NCI-H748 (cell line): ENCODE data around the gene FLNB.

Experiments used
- DNase-seq: peaks from one replicate; lab custom pipeline; 2025; ENCODE audit not compliant: unreplicated experiment; lab: John Stamatoyannopoulos, UW

FLNB gene

GRCh38 chr3:58006661-58007060, 1.6 kb upstream of the FLNB start:
- DNase-seq: no peak

DNA sequence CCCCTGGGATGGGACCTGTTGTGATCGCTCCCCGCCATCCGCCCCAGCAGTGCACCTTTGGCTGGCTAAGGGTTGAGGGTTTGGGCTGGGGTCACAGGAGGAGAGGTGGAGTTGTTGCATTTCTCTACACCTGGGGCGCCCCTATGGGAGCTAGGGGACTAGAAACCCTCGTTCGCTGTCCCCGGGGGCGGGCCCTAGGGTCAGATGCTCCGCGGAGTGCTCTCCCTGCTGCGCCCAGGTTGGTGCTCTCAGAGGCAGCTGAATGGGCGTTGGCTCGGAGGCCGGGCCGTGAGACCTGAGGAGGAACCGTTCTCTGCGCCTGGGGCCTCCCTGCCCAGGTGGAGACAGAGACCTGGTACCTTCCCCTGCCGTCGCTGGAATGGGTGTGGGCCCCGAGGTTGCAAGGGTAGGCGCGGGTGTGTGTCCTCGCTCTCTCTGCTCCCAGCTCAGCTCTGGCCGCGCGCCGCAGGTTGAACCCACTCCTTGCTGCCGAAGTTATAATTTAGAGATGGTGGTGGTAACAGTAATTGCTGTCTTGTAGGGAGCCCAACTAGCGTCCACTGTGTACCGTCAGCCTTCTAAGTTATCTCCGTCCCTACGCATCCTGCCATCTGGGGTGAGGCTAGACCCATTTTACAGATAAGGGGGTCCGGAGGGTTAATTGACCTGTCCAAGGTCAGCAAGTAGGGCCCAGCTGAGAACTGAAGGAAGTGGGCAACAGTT, 965 bp downstream of the FLNB start:
- peak; percentile 55 for DNase-seq

- peak; percentile 51 for DNase-seq
Observed at GRCh38 chr3:58009749-58010535, 1.7 kb downstream of the FLNB start.

GRCh38 chr3:58010562-58010961, 2.3 kb downstream of the FLNB start:
- no peak for DNase-seq

- DNase-seq: no peak
Observed at GRCh38 chr3:58011580-58011979, 3.4 kb downstream of the FLNB start.

- no peak for DNase-seq
Observed at GRCh38 chr3:58012302-58012701, 4.1 kb downstream of the FLNB start.

GRCh38 chr3:58013099-58013498, 4.9 kb downstream of the FLNB start:
- DNase-seq: no peak

- DNase-seq: no peak
Observed at GRCh38 chr3:58013973-58014649, 5.9 kb downstream of the FLNB start.

- DNase-seq: no peak
Observed at GRCh38 chr3:58015520-58015915, 7.3 kb downstream of the FLNB start.

- DNase-seq: no peak
Observed at GRCh38 chr3:58016710-58017109, 8.5 kb downstream of the FLNB start.

DNA sequence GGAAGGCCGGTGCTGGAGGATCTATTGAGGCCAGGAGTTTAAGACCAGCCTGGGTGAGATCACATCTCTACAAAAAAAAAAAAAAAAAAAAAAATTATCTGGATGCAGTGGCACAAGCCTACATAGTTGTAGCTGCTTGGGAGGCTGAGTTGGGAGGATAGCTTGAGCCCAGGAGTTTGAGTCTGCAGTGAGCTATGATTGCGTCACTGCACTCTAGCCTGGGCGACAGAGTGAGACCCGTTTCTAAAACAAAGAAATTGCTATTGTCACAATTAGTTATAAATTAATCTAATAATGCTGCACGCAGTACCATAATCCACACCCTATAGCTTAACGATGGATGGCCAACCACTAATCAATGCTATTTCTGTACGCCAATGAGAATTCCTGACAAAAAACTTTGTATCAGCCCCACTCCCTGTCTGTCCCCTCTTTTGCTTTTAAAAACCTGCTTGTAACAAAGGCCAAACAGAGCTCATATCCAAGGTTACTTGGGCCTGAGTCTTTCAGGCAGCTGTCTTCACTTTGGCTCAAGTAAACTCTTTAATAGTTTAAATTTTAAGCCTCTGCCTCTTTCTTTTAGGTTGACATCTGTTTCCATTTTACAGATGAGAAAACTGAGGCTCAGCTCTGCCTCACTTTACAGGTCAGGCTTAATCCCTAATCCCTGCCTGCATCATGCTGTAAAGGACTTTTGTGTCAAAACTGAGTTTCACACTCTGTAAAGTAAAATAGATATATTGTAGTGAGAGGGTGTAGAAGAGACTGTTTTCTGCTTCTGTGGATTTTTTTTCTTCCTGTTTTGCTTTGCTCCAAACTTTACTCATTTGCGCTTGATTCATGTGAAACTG, 10.9 kb downstream of the FLNB start:
- DNase-seq: no peak

DNA sequence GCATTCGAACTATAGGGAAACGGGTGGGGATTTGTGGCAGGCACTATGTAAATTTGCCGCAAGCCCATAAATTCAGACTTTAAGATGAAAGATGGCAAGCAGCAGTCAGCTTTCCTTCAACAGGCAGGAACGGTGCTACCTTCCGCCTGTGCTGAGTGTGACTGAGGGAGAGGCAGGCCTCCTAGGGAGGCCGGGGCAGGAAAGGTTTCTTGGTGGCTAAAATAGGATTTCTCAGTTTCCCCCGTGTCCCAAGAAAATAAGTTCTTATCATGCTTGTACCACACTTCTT, 12.5 kb downstream of the FLNB start:
- DNase-seq: no peak

GRCh38 chr3:58021072-58021959, 13.1 kb downstream of the FLNB start:
- DNase-seq: peak; percentile 88

GRCh38 chr3:58021962-58022361, 13.7 kb downstream of the FLNB start:
- DNase-seq: no peak

DNA sequence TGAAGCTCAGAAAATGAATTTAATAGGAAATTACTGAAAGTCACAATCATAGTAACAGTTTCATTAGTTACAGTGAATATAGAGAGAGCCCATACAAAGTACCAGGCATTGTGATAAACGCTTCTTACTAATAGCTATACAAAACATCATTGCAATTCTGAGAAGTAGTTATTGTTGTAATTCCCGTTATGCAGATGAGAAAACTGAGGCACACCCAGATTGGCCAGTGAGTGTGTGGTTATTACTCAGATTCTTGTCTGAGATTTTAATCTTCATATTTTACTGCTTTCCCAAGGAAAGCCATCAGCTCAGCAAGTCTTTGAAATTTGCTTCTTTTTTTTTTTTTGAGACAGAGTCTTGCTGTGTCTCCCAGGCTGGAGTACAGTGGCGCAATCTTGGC, 14.3 kb downstream of the FLNB start:
- DNase-seq: no peak

DNA sequence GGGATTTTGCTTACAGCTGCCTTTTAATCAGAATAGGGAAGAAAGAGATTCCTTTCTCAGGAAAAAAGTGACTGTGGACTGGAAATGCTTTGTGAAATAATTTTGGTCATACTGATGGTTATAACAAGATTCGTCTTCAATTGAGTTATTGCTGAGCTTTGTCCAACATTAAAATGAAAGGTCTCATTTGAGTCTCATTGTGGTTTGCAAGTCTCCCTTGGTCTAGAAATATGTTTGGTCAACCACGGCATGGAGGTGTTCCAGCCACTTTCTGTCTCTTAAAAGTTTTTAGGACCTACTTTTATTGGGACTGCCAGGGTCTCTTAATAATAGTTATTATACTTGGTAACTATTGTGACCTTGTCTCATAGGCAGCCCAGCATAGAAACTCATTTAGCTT, 15.3 kb downstream of the FLNB start:
- no peak for DNase-seq

GRCh38 chr3:58025406-58025805, 17.2 kb downstream of the FLNB start:
- DNase-seq: no peak

DNA sequence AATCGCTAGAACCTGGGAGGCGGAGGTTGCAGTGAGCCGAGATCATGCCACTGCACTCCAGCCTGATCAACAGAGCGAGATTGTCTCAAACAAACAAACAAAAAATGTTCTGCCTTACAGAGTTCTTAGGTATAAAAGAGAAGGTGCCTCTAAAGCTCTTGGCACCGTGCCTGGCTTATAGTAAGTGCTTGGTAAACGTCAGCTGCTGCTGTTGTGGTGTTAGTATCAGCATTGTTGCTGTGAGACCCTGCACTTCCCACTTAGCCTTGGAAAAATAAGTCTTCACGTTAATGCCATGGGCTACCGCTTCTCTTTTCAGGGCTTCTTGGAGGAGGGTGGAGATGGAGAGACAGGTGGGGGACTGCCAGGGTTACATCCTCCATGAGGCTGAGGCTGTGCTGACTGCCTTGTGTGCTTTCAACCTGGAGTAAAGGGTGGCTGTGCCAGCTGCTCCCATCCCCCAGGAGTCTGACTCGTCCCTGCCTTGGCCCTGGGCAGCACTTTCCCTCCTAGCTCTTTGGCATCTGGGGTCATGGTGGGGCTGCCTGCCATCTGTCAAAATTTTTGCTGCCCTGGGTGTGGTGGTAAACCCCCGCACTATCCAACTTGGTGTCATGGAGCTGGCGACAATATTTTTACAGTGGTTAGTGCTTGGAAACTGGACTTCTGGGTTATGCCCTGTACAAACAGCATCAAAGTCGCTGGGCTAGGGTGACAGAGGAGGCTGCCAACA, 17.8 kb downstream of the FLNB start:
- DNase-seq: peak; percentile 91

GRCh38 chr3:58026598-58026997, 18.4 kb downstream of the FLNB start:
- peak; percentile 32 for DNase-seq
